GM19099 (cell line): Measurements from ENCODE around the gene PLD2.

Experiments used
- POLR2A ChIP-seq: IDR thresholded peaks from 3 replicates; pipeline ENCODE4 v1.6.1; 2011; ENCODE audit warnings: low read depth; ENCODE audit not compliant: insufficient read length; ENCODE audit errors: extremely low read depth

Gene PLD2

GRCh38 chr17:4806777-4807604 is at the start of gene PLD2:
Gene PLD2, plus strand, starts transcription at chr17:4807152. Its CDS starts 621 bp downstream, at chr17:4807773.
- peak; percentile 74 for TF ChIP-seq POLR2A

- no peak for TF ChIP-seq POLR2A
These were observed 47.1 kb upstream of the PLD2 start for GRCh38 chr17:4759776-4760236.

GRCh38 chr17:4764595-4764994 is 42.4 kb upstream of the PLD2 start:
- no peak for TF ChIP-seq POLR2A

- no peak for TF ChIP-seq POLR2A
These were observed 40.8 kb upstream of the PLD2 start for GRCh38 chr17:4766201-4766600.

- no peak for TF ChIP-seq POLR2A
These were observed 40.2 kb upstream of the PLD2 start for GRCh38 chr17:4766723-4767122.

- no peak for TF ChIP-seq POLR2A
These were observed 38.7 kb upstream of the PLD2 start for GRCh38 chr17:4768298-4768697.

- TF ChIP-seq POLR2A: no peak
These were observed 37.3 kb upstream of the PLD2 start for GRCh38 chr17:4769628-4770027.

GRCh38 chr17:4771519-4772234 is 35.3 kb upstream of the PLD2 start, which contains the start of gene TM4SF5:
Gene TM4SF5, plus strand, starts transcription at chr17:4771886. Its CDS starts 37 bp downstream, at chr17:4771923.
- TF ChIP-seq POLR2A: no peak

- no peak for TF ChIP-seq POLR2A
These were observed 34.7 kb upstream of the PLD2 start for GRCh38 chr17:4772235-4772613.

- no peak for TF ChIP-seq POLR2A
These were observed 28.8 kb upstream of the PLD2 start for GRCh38 chr17:4777969-4778760.

- no peak for TF ChIP-seq POLR2A
These were observed 26.5 kb upstream of the PLD2 start for GRCh38 chr17:4780325-4780955.

- no peak for TF ChIP-seq POLR2A
These were observed 24.3 kb upstream of the PLD2 start for GRCh38 chr17:4782652-4783051.

GRCh38 chr17:4785311-4786105 is 21.4 kb upstream of the PLD2 start:
- no peak for TF ChIP-seq POLR2A

- no peak for TF ChIP-seq POLR2A
These were observed 20.8 kb upstream of the PLD2 start, which contains the start of gene VMO1 for GRCh38 chr17:4786106-4786511. Gene VMO1, minus strand, starts transcription at chr17:4786364. Its CDS starts 12 bp downstream, at chr17:4786352.
